Right lobe of liver (tissue), 6 donors: Measurements from ENCODE around the gene THTPA. TPM values are rescaled to one million over a fixed set of nuclear protein-coding genes. Genes with fewer than 3 reads are reported as not detected.

Source experiments
- ATAC-seq, 4 donors: fragments of 200-7000 bp; cut with Tn5 transposase; one replicate each; pipeline ENCODE4 v1.9.1; 2020; ENCODE audit warnings: mild to moderate bottlenecking in 4 of 4, moderate library complexity in 4 of 4
- DNase-seq, 3 donors: peaks; one replicate each; pipeline ENCODE4 v3.0.0-alpha.2; 2020
- H3K27ac ChIP-seq, 3 donors: fragments of 200-600 bp; one replicate each; pipeline ENCODE4 v1.8.0; 2022
- H3K27me3 ChIP-seq, 2 donors: fragments of 200-600 bp; one replicate each; pipeline ENCODE4 v1.8.0; 2022
- H3K36me3 ChIP-seq, 4 donors: fragments of 200-600 bp; sonication (generic) in 1 of 4; one replicate each; pipeline versions ENCODE4 v1.5.1 to v1.8.0; 2017 to 2022; ENCODE audit warnings: control low read depth in 1 of 4
- H3K4me1 ChIP-seq, 4 donors: fragments of 200-600 bp; sonication (generic) in 1 of 4; one replicate each; pipeline versions ENCODE4 v1.5.1 to v1.8.0; 2017 to 2022; ENCODE audit warnings: control low read depth in 1 of 4
- H3K4me3 ChIP-seq, 3 donors: fragments of 200-600 bp; one replicate each; pipeline ENCODE4 v1.8.0; 2022
- H3K9me3 ChIP-seq, 4 donors: fragments of 200-600 bp; sonication (generic) in 1 of 4; one replicate each; pipeline versions ENCODE4 v1.5.1 to v1.8.0; 2017 to 2022; ENCODE audit warnings: control low read depth in 1 of 4
- CTCF ChIP-seq, 4 donors: fragments of 200-600 bp in 3 of 4; fragments of 450-650 bp in 1 of 4; IDR thresholded peaks; one replicate each; pipeline versions ENCODE4 v1.5.1 to v1.8.0; 2016 to 2022; ENCODE audit warnings: antibody characterized with exemption in 4 of 4, mild to moderate bottlenecking in 2 of 4
- POLR2A ChIP-seq: fragments of 450-650 bp; IDR thresholded peaks from one replicate; pipeline ENCODE4 v1.6.1; 2017; ENCODE audit warnings: antibody characterized with exemption, mild to moderate bottlenecking
- WGBS: methylation state at CpG from one replicate; pipeline ENCODE4 v1.1.6; 2018; ENCODE audit warnings: low coverage, low lambda C conversion rate; ENCODE audit not compliant: insufficient coverage; ENCODE audit errors: missing lambda C conversion rate; 5-methylcytosine and 5-hydroxymethylcytosine counted together
- intact Hi-C, 2 donors: fragments of 100-400 bp; cut with DNase I; formaldehyde crosslinking; loops; one replicate each; pipeline versions ENCODE4 v1.11.2 to v1.14.1; 2022
- total RNA-seq, 6 experiments: library from RNA; depleted of rRNA in 2 of 6; stranded (reverse); fragments of >200 nt in 2 of 6; fragmentation: NEBNext Ultra II Directional in 3 of 6; extraction: Animal tissue kit (Norgen Biotek cat#: 25700) in 3 of 6; gene quantifications; one replicate each; pipeline versions ENCODE4 v1.1.0 to v1.2.4, GENCODE V29; 2016 to 2023
- donor health status: DM: no; HTN: yes; CAD: no.
- donor health status: DM: no; HTN: no; CAD: no.
- donor health status: DM: no; HTN: no; CAD: no.
- donor health status: DM: no; HTN: yes; CAD: no.
- donor health status: DM: no; HTN: yes; CAD: no.

The THTPA gene
- total RNA-seq, 6 experiments from 2014 or later: 8.2 to 15.0 (median 11.4) TPM

DNA sequence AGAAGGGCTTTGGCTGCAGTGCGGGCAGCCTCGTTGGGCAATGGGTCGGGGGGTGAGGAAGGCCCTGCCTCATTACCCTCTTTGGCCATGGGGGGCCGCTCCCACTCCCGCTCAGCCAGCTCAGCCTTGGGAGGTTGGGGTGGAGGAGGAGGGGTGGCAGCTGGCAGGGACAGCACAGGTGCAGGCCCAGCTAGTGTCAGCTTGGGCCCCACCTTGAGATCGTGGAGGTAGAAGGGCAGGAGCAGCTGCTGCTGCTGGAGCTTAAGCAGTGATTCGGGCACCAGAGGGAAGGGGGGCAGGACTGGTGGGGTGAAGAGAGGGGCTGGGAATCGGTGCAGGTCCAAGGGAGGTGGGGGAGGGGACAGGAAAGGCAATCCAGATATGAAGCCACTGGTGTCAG is 30.5 kb upstream of the THTPA start:
- Histone ChIP-seq H3K27me3 (no peaks in the 10 kb centered on the region), H3K27ac (no peak overlapping the region), H3K4me1 (no peaks in the 10 kb centered on the region), H3K9me3 (no peaks in the 10 kb centered on the region), H3K36me3 (no peaks in the 10 kb centered on the region), H3K4me3 (no peak overlapping the region)
- no peak for TF ChIP-seq POLR2A
- TF ChIP-seq CTCF (IDR thresholded peaks at IDR 0.05): no peak
- DNase-seq (no peak), ATAC-seq (no peak)
- intact Hi-C loops: no loop called here
- 87% methylated on average over 3 of the region's 8 CpGs for WGBS

DNA sequence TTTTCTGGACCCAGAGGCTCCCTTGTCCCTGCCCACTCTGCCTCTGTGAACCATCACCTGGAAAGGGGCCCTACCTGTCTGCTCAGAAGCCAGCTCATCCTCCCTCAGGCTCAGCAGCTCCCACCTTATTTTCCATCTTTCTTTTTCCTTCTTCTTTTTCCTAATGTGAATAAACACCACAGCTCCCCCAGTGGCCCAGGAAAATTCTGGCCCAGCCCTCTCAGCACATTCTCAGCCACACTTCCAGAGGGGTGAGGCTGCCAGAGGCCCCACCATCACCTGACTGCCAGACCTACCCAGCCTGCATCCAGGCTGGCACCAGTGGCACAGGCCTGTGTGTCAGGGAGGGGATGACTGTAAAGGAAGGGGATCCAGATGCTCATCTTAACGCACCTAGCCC is 27.5 kb upstream of the THTPA start:
- TF ChIP-seq CTCF (IDR thresholded peaks at IDR 0.05) (no peak), POLR2A (no peak)
- no peak for ATAC-seq
- no peaks in the 10 kb centered on the region for H3K36me3 ChIP-seq
- WGBS: 80% methylated on average over 1 of the region's 1 CpG
- no peak overlapping the region for H3K4me3 ChIP-seq
- no peaks in the 10 kb centered on the region for H3K27me3 ChIP-seq
- H3K27ac ChIP-seq: no peak overlapping the region
- DNase-seq: no peak
- H3K4me1 ChIP-seq: no peaks in the 10 kb centered on the region
- H3K9me3 ChIP-seq: no peaks in the 10 kb centered on the region
- intact Hi-C loops: no loop called here

DNA sequence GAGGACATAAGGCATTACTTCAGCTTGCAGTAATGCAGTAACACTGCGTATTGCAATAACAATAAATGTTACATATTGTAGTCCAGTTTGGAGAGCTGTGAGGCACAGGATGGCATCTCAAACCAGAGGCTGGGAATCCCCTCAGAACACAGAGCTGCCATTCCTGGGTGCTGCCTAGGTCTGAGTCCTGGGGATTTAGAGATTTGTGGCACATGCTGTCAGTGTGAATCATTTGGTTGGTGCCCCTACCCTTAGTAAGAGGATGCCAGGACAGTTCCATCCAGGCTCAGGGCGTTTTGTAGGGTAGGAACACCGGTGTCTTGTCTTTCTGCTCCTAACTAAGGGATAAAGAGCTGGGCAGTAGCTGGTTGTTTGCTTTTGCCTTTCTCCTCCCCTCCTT is 27.1 kb upstream of the THTPA start:
- Histone ChIP-seq H3K36me3 (no peaks in the 10 kb centered on the region), H3K4me1 (no peaks in the 10 kb centered on the region), H3K27me3 (no peaks in the 10 kb centered on the region), H3K27ac (no peak overlapping the region), H3K9me3 (no peaks in the 10 kb centered on the region), H3K4me3 (no peak overlapping the region)
- no peak for DNase-seq
- intact Hi-C loops: no loop called here
- TF ChIP-seq POLR2A: no peak
- no peak for TF ChIP-seq CTCF (IDR thresholded peaks at IDR 0.05)
- ATAC-seq: no peak
- WGBS: 60% methylated on average over 2 of the region's 3 CpGs

DNA sequence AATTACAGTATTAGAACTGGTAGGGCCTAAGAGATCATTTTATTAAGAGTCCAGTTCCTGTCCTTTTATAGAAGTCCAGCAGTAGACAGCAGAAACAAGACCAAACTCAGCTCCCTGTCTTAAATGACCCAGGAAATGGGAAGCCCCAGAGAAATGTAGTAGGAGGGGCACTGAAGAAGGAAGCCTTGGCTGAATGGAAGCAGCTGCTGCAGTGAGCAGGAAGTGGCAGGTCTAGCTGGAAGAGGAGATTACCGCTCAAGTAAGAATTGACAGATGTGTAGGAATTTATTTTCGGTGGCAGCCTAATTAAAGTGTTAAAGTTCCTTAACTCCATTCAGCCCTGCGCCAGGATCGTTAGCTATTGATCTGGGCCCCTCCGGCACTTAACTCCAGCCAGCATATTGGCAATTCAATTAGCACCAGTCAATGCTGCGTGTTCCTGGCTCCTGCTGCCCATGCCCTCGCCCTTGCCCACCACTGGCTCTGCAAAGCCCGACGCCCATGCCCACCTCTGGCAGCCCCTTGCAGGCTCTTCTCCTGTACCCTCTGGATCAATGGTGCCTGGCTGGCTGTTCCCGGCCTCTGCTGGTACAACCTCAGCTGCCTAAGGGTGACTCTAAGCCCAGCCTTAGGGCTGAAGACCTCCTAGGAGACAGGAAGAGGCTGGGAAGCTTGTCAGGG is 25.6 kb upstream of the THTPA start:
- H3K27ac ChIP-seq: no peak overlapping the region
- no peaks in the 10 kb centered on the region for H3K36me3 ChIP-seq
- no peaks in the 10 kb centered on the region for H3K27me3 ChIP-seq
- no peaks in the 10 kb centered on the region for H3K4me1 ChIP-seq
- no peak for TF ChIP-seq POLR2A
- no peak for TF ChIP-seq CTCF (IDR thresholded peaks at IDR 0.05)
- no peaks in the 10 kb centered on the region for H3K9me3 ChIP-seq
- intact Hi-C loops: loop anchor here in 1 of 2 donors (10.0 kb wide), 1 partner anchor 46 kb away; no protein-coding TSS in a partner anchor
- no peak overlapping the region for H3K4me3 ChIP-seq
- WGBS: 51% methylated on average over 5 of the region's 10 CpGs
- no peak for ATAC-seq
- DNase-seq: no peak
